ENCODE results near the gene PPL. TPM values are rescaled to one million over a fixed set of nuclear protein-coding genes. Genes with fewer than 3 reads are reported as not detected.
"Not testable (repeated sequence)": the region's sequence is repeated elsewhere in the genome, so short reads cannot be mapped to it uniquely, and the experiment has no call there.

PPL gene
- total RNA-seq, 2 experiments from 2014 or later, result not detected

DNA sequence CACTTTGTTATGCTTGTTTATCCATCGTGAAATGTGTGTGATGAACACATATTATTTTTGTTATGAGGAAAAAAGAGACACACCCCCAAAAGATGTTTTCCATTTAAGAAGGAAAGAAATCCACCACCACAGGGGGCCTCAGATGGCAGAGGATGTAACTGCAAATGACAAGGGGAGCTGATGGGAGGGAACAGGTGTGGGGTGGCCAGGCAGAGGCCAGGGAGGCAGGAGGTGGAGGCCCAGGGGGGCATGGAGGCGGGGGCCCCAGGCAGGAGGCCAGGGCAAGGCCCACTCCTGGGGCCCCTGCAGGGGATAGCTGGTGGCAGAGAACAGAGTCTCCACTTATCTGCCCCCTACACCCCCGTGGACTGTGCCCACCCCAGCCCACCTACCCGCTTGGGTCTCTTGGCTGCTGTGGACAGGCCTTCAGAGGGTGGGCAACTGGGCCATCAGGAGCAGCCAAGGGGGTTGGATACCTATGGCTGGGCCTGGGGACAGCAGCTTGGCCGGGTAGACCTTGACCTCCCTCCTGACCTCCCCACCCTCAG is 28.0 kb downstream of the PPL start:
- POLR2A ChIA-PET, result no interaction called here
- DNase-seq, result no peak
- no peaks in the 10 kb centered on the region for H3K4me1 Mint-ChIP-seq
- H3K4me3 Mint-ChIP-seq, result no peak overlapping the region
- CTCF ChIA-PET, result interaction anchor here (1.4 kb wide), 1 partner anchor 21 kb away, joined by 3 read pairs; no protein-coding TSS in a partner anchor
- peaks cover 5% of the 10 kb centered on the region for H3K27me3 Mint-ChIP-seq
- no peak overlapping the region for H3K27ac Mint-ChIP-seq
- H3K36me3 Mint-ChIP-seq (ENCODE audit: low read depth), result no peaks in the 10 kb centered on the region
- no peaks in the 10 kb centered on the region for H3K9me3 Mint-ChIP-seq

DNA sequence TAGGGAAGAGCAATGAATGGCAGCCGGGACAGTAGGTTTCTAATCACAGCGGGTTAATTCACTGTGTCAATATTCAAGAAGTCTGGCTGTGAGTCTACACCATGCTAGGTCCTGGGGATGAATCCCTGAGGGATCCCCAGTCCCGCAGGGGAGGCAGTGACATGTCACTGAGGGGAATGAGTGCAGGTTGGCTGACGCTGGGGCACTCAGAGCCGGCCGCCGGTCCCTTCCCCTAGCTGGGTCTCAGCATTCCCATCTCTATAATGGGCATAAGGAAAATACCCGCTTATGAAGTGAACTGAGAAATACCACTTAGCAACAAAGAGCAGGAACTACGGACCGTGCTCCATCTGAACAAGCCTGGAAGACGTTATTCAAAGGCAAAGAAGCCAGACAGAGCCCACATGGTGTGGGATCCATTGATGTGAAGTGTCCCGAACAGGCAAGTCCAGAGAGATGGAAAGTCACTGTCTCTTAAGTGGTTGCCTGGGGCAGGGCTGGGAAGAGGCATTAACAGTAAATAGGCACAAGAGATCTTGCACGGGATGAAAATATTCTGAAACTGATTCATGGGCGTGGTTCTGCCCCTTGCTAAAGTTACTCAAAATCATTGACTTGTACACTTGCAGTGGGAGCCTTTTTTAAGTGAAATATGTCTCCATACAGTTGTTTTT is 31.9 kb downstream of the PPL start:
- Mint-ChIP-seq H3K4me1 (no peaks in the 10 kb centered on the region), H3K9me3 (no peaks in the 10 kb centered on the region), H3K27ac (no peak overlapping the region), H3K36me3 (ENCODE audit: low read depth) (no peaks in the 10 kb centered on the region), H3K4me3 (no peak overlapping the region), H3K27me3 (peaks cover 5% of the 10 kb centered on the region)
- no peak for DNase-seq
- ChIA-PET POLR2A (no interaction called here), CTCF (interaction anchor here (0.6 kb wide), 1 partner anchor 329 kb away, joined by 3 read pairs; no protein-coding TSS in a partner anchor)

DNA sequence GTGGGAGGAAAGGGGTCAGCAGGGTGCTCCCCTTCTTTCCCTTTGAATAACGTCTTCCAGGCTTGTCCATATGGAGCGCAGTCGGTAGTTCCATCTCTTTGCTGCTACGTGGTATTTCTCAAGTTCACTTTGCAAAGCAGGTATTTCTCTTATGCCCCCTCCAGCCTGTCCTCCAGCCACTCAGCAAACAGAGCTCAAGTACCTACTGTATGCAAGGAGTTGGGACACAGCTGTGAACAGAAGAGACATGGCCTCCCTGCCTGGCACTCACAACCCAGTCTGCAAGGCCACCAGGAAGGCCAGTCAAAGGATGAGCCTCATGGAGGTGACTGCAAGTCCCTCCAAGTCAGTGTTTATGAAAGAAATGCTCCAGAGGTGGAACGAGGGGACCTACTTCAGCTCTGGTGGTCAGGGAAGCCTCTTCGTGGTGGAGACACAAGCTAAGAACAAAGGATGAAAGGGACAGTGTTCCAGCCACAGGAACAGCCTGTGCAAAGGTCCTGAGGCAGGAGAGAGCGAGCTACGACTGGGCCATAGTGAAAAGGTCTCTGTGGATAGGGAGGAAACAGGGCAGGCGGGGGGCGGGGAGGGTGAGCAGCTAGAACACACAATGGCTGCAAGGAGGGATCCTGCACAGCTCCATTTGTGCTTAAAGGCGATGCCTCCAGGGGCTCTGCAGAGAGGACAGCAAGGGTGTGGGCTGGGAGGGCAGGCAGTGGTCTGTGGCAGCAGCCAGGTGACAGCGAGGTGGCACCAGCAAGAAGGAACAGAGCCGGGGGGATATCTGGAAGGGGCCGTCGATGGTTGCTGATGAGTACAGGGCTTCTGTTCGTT is 32.6 kb downstream of the PPL start:
- Mint-ChIP-seq H3K9me3 (no peaks in the 10 kb centered on the region), H3K27me3 (peaks cover 5% of the 10 kb centered on the region), H3K4me1 (no peaks in the 10 kb centered on the region), H3K27ac (no peak overlapping the region), H3K36me3 (ENCODE audit: low read depth) (no peaks in the 10 kb centered on the region), H3K4me3 (no peak overlapping the region)
- POLR2A ChIA-PET, result no interaction called here
- no peak for DNase-seq
- CTCF ChIA-PET, result no interaction called here

DNA sequence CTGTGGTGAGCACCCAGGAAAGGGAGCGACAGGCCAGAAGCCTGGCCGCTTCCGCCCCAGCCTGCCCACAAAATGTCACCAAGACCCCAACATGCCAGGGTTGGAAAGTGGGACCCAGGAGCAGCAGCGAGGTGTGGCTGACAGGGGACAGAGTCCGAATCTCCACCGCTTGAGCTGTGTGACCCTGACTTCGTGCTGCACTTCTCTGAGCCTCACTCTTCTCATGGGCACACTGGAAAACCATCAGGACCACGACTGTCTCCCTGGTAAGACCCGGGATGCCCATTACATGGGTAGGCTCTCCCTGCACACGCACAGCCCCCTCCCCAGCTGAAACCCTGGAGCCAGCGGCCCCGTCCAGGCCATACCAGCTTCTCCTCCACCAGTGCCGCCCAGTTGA is 34.9 kb downstream of the PPL start:
- Mint-ChIP-seq H3K27me3 (peaks cover 3% of the 10 kb centered on the region), H3K4me1 (no peaks in the 10 kb centered on the region), H3K9me3 (no peaks in the 10 kb centered on the region)

DNA sequence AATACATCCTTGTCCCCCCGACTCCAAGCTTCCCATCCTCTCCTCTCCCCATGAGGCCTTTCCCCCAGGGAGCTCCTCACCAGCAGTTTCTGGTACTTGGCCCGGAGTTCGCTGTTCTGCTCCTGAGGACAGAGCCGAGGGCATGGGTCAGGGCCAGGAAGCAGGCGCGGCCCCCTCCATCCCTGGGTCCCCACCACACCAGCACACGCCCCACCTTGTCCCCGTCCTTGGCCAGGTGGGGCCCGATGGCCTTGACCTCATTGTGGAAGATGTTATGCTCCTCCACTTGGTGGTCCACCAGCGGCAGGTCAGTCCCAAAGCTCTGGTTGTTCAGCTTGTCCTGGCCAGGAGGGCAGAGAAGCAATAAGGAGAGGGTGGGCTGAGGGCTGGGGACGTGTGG is 36.2 kb downstream of the PPL start:
- no peaks in the 10 kb centered on the region for H3K4me1 Mint-ChIP-seq
- no peaks in the 10 kb centered on the region for H3K9me3 Mint-ChIP-seq
- POLR2A ChIA-PET, result no interaction called here
- CTCF ChIA-PET, result interaction anchor here (0.6 kb wide), 1 partner anchor 692 kb away, joined by 3 read pairs; no protein-coding TSS in a partner anchor
- no peak overlapping the region for H3K27ac Mint-ChIP-seq
- H3K36me3 Mint-ChIP-seq (ENCODE audit: low read depth), result no peaks in the 10 kb centered on the region
- no peak for DNase-seq
- H3K27me3 Mint-ChIP-seq, result no peaks in the 10 kb centered on the region
- H3K4me3 Mint-ChIP-seq, result no peak overlapping the region

More for the DNA sequence above, 34.9 kb downstream of the PPL start:
- CTCF ChIA-PET, result no interaction called here
- POLR2A ChIA-PET, result no interaction called here
- no peak for DNase-seq
- Mint-ChIP-seq H3K36me3 (ENCODE audit: low read depth) (no peaks in the 10 kb centered on the region), H3K4me3 (no peak overlapping the region), H3K27ac (no peak overlapping the region)

DNA sequence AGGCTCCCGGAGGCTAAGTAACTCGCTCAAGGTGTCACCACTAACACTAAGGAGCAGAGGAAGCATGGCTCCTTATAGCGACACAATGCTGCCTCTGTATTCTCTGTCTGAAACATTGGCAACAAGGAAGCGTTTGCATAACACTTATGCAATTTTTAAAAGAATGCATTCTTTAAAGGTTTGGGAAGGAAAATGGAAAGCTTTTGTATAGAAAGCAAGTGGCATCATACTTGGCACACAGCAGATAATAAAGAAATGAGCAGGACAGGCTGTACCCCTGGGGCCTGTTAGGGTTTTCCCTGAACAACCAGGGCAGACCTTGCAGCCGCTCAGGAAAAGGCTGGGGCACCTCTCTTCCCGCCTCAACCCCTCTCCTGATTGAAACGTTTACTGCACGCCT is 36.9 kb downstream of the PPL start:
- Mint-ChIP-seq H3K9me3 (no peaks in the 10 kb centered on the region), H3K4me1 (no peaks in the 10 kb centered on the region), H3K27me3 (no peaks in the 10 kb centered on the region), H3K27ac (no peak overlapping the region), H3K4me3 (no peak overlapping the region), H3K36me3 (ENCODE audit: low read depth) (no peaks in the 10 kb centered on the region)
- DNase-seq, result no peak
- POLR2A ChIA-PET, result no interaction called here
- CTCF ChIA-PET, result interaction anchor here (0.6 to 0.9 kb wide), 2 partner anchors 93 to 691 kb away, joined by 3 read pairs; no protein-coding TSS in a partner anchor

DNA sequence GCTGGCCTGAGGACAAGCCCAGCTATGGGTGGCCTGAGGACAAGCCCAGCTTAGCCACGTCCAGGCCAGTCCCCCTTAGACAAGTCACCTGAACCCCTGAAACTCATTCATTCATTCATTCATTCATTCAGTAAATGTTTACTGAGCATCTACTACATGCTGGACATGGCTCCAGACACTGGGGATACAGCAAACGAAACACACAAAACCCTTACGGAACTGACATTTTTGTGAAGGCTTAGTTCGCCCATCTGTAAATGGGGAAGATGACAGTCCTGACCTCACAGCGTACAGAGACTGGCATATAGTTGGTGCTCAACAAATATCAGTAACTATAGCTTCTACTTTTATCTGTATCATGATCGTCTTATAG is 37.5 kb downstream of the PPL start:
- Mint-ChIP-seq H3K9me3 (no peaks in the 10 kb centered on the region), H3K27me3 (no peaks in the 10 kb centered on the region), H3K36me3 (ENCODE audit: low read depth) (no peaks in the 10 kb centered on the region), H3K27ac (no peak overlapping the region), H3K4me1 (no peaks in the 10 kb centered on the region), H3K4me3 (no peak overlapping the region)
- no peak for DNase-seq
- ChIA-PET POLR2A (no interaction called here), CTCF (interaction anchor here (0.9 to 1.3 kb wide), 2 partner anchors 24 to 92 kb away, joined by 3 to 4 read pairs; no protein-coding TSS in a partner anchor)

DNA sequence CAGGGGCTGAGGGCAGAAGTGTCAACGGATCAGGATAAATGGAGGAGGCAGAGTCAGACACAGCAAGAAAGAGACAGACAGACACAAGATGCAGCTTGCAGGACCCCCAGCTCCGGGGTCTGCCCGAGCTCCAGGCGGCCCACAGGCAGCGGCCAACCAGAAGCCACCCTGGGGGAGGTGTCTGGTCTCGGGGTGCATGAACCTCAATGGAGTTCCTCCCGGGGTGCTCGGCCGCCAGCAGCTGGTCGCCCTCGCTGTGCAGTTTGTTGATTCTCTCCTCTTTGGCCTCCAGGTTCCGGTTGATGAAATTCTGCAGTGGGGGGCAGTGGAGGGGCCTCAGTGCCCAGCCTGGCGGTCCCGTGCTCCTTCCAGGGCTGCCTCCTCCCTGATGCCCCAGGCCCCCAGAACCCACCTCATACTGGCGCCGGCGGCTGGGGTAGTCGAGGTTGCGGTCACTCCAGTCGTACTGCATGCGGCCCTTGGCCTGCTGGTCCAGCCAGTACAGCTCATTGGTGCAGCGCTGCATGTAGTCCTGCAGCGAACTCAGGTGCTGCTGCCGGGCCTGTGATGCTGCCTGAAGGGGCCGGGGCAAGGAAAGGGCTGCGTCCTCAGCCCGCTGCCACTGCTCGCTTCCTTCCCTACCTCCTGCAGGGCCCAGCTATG is 38.0 kb downstream of the PPL start:
- ChIA-PET CTCF (interaction anchor here (1.3 kb wide), 1 partner anchor 24 kb away, joined by 4 read pairs; no protein-coding TSS in a partner anchor), POLR2A (no interaction called here)
- no peaks in the 10 kb centered on the region for H3K27me3 Mint-ChIP-seq
- H3K27ac Mint-ChIP-seq, result no peak overlapping the region
- no peaks in the 10 kb centered on the region for H3K4me1 Mint-ChIP-seq
- H3K4me3 Mint-ChIP-seq, result no peak overlapping the region
- H3K9me3 Mint-ChIP-seq, result no peaks in the 10 kb centered on the region
- no peaks in the 10 kb centered on the region for H3K36me3 Mint-ChIP-seq (ENCODE audit: low read depth)
- DNase-seq, result no peak

DNA sequence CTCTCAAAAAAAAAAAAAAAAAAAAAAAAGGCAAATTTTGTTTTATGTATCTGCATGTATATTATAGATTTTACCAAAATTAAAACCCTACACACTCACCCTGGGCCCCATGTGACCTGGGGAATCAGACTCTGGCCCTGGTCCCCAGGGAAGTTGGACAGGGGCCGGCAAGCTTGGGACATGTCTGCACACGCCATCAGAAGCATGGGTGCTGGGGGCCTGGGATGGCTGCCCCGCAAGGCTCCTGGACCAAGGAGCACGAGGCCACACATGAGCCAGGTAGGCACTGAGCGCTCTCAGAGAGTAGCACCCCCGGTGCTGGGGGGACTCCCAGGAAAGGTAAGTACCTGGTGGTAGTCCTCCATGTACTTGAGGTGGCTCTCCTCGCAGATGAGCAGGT is 39.6 kb downstream of the PPL start:
- Mint-ChIP-seq H3K27ac (no peak overlapping the region), H3K4me1 (no peaks in the 10 kb centered on the region), H3K27me3 (no peaks in the 10 kb centered on the region), H3K4me3 (no peak overlapping the region), H3K9me3 (no peaks in the 10 kb centered on the region), H3K36me3 (ENCODE audit: low read depth) (no peaks in the 10 kb centered on the region)
- ChIA-PET CTCF (interaction anchor here (0.7 kb wide), 1 partner anchor 661 kb away, joined by 3 read pairs; no protein-coding TSS in a partner anchor), POLR2A (no interaction called here)
- no peak for DNase-seq

DNA sequence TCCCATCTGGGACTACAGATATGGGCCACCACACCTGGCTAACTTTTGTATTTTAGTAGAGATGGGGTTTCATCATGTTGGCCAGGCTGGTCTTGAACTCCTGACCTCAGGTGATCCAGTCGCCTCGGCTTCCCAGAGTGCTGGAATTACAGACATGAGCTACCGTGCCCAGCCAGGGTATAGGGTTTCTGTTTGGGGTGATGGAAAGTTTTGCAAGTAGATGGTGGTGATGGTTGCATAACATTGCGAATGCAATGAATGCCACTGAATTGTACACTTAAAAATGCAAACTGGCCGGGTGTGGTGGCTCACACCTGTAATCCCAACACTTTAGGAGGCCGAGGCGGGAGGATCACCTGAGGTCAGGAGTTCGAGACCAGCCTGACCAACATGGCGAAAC is 40.2 kb downstream of the PPL start:
- H3K36me3 Mint-ChIP-seq (ENCODE audit: low read depth); H3K4me1 Mint-ChIP-seq; POLR2A ChIA-PET; H3K9me3 Mint-ChIP-seq; H3K27me3 Mint-ChIP-seq; DNase-seq; H3K4me3 Mint-ChIP-seq; H3K27ac Mint-ChIP-seq: not testable (repeated sequence)
- CTCF ChIA-PET, result interaction anchor here (0.7 kb wide), 1 partner anchor 660 kb away, joined by 3 read pairs; no protein-coding TSS in a partner anchor

DNA sequence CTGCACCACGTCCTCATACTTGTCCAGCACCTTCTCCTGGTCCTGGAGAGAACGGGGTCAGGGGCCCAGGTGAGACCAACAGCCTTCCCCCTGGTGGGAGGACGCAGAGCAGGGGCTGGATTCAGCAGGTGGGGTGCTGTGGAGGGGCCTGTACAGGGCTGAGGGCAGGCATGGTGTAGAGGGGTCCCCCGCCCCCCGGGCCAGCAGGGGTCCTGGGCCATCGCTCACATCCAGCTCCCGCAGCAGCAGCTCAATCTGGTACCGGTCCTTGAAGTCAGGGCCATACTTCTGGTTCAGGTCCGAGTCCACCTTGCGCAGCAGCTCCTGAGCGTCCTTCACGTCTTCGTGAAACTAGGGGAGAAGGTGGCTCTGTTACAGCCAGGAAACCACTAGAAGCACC is 41.6 kb downstream of the PPL start:
- CTCF ChIA-PET, result no interaction called here
- Mint-ChIP-seq H3K9me3 (no peaks in the 10 kb centered on the region), H3K4me3 (no peak overlapping the region), H3K27ac (no peak overlapping the region), H3K4me1 (no peaks in the 10 kb centered on the region), H3K36me3 (ENCODE audit: low read depth) (no peaks in the 10 kb centered on the region), H3K27me3 (no peaks in the 10 kb centered on the region)
- DNase-seq, result no peak
- POLR2A ChIA-PET, result no interaction called here

DNA sequence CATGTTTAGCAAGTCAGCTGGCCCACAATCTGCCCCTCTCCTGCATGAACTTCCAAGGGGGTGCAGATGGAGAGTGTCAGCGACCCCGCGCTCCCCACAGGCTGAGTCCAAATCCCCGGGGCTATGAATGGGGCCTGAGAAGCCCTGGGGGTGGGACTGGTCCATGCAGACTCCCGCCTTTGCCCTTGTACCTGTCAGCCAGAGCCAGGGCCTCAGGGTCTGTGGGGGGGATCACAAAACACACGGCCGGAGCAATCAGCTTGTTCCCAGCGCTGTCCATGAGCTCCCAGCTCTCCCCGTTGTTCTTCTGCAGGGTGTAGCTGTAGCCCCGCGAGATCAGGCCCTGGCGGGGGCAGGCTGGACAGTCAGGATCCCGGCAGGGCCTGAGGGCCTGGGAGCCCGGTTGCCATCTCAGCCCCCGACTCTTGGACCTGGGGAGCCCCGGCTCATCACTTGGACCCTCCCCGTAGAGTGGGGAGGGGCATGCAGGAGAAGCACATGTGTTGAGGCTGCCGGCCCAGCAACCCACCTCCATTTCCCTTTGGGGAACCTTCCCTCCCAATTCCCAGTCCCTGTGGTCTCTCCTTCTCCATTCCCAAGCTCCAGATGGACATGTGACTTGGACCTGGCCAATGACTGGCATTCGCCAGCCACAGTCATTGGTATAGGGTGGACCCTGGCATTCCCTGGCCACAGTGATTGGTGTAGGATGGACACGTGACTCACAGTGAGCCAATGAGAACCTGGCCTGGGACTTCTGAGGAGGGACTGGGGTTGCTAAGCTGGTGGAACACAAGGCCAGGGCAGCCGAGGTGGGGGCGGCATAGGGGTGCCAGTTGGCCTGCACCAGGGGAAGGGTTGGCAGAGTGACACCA is 42.4 kb downstream of the PPL start:
- Mint-ChIP-seq H3K27ac (no peak overlapping the region), H3K4me3 (no peak overlapping the region), H3K36me3 (ENCODE audit: low read depth) (no peaks in the 10 kb centered on the region), H3K27me3 (no peaks in the 10 kb centered on the region), H3K4me1 (no peaks in the 10 kb centered on the region), H3K9me3 (no peaks in the 10 kb centered on the region)
- ChIA-PET CTCF (interaction anchor here (1.1 kb wide), 1 partner anchor 10 kb away, joined by 3 read pairs; no protein-coding TSS in a partner anchor), POLR2A (no interaction called here)
- DNase-seq, result no peak
